Astrocyte of the spinal cord (primary cell): ENCODE results near the gene C2CD4C.

Experiments
- DNase-seq: peaks from one replicate; pipeline ENCODE4 v3.0.0; 2011; ENCODE audit warnings: low read depth, low spot score
- H3K4me3 ChIP-seq: 2 replicates; pipeline ENCODE4 v1.5.1; 2011; ENCODE audit warnings: low read depth, mild to moderate bottlenecking, low read length, moderate library complexity
- in situ Hi-C: cut with HindIII; loops from 2 replicates; pipeline ENCODE4 v1.10.0; 2017; ENCODE audit warnings: low sequenced_read_pairs
- TF ChIP-seq, protein P1 (sequence below): IDR thresholded peaks from 2 replicates; pipeline ENCODE4 v1.5.1; 2012; ENCODE audit warnings: low read depth, mild to moderate bottlenecking, low read length, inconsistent platforms

The C2CD4C gene

DNA sequence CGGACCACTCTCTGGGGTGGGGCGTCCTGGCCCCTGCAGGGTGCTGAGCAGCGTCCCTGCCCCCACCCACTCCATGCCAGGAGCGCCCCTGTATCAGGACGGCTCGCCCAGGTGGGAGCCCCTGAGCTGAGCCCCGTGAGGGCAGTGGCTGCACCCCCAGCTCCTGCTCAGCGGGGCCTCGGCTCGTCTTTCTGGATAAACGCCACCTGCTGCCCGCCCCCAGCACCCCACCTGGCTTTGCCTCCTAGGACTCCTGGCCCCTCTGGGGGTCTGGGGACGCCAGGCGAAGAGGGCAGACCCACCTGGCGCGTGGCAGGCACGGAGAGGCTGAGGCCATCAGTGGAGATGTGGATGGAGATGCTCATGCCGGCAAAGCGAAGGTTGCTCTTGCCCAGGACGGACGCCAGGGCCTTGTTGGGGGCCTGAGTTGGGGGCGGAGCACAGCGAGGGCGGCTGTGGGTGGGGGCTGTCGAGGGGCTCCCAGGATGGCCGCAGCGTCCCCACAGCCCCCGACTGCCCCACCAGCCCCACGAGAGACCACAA lies 29.5 kb upstream of the C2CD4C start:
- TF ChIP-seq, protein P1, sequence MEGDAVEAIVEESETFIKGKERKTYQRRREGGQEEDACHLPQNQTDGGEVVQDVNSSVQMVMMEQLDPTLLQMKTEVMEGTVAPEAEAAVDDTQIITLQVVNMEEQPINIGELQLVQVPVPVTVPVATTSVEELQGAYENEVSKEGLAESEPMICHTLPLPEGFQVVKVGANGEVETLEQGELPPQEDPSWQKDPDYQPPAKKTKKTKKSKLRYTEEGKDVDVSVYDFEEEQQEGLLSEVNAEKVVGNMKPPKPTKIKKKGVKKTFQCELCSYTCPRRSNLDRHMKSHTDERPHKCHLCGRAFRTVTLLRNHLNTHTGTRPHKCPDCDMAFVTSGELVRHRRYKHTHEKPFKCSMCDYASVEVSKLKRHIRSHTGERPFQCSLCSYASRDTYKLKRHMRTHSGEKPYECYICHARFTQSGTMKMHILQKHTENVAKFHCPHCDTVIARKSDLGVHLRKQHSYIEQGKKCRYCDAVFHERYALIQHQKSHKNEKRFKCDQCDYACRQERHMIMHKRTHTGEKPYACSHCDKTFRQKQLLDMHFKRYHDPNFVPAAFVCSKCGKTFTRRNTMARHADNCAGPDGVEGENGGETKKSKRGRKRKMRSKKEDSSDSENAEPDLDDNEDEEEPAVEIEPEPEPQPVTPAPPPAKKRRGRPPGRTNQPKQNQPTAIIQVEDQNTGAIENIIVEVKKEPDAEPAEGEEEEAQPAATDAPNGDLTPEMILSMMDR = no peak

DNA sequence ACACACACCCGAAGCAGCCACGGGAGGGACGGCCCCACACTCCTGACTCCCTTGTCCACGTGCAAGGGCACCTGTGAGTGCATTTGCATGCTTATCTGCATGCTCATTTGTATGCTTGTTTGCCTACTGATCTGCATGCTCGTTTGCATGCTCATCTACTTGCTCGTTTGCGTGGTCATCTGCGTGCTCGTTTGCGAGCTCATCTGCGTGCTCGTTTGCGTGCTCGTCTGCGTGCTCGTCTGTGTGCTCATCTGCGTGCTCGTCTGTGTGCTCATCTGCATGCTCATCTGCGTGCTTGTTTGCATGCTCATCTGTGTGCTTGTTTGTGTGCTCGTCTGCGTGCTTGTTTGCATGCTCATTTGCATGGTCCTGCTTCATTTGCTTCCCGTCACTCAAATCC lies 28.1 kb upstream of the C2CD4C start:
- DNase-seq = no peak
- TF ChIP-seq, protein P1 = no peak
- in situ Hi-C loops = no loop called here
- H3K4me3 ChIP-seq = no peak overlapping the region

More for the DNA sequence above, 29.5 kb upstream of the C2CD4C start:
- DNase-seq = no peak
- H3K4me3 ChIP-seq = no peak overlapping the region
- in situ Hi-C loops = no loop called here

DNA sequence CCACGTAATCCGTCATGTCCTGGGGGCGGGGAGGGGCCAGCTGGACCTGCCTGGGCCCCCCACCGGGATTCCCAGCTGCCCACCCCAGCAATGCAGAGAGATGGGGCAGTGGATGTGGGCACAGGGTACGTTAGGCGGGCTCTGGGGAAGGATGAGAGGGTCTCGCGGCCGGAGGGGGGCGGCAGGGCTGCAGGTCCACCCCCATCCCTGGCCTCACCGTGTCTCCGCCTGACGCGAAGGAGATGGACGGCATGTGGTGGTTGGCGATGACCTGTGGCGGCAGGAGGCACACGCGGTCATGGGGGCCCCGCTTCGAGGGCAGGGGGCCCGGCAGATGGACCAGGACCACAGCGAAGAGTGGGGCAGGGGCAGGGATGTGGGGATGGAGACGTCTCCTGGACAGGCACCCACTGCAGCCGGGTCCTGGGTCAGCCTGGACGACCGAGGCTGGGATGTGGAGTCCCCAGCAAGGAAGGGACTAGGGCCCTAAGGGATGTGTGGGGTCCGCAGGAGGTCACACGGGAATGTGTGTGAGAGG lies 27.5 kb upstream of the C2CD4C start:
- no peak for DNase-seq
- TF ChIP-seq, protein P1 = no peak
- in situ Hi-C loops = no loop called here
- H3K4me3 ChIP-seq = no peak overlapping the region

DNA sequence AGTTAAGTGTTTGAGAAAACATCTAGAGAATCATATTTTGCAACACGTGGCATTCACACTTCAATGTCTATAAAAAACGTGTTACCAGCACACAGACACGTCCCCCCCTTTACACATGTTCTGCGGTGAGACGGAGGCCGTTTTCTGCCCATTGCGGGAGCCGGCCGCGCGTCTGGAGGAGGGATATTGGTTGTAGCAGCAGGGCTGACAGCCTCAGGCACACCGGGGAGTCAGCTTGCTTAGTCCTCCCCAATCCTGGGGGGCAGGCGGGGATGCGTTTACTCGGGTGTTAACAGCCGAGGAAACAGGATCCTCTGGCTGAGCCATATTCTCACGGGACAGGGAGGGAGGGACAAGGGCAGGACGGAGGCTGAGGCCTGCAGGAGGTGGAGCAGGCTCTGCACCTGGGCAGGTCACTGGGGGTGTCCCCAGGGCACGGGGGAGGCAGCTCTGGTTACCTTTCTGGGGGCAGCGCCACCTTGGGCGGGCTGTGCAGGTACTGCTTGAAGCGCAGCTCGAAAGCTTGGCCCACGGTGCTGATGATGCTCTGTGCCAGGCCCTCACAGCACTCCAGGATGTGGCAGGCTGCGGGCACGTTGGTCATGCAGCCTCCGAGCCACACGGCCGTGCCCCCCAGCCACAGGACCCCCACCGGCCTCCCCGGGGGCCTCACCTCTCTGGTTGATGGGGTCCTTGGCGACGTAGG lies 26.9 kb upstream of the C2CD4C start:
- TF ChIP-seq, protein P1 = no peak
- DNase-seq = no peak
- H3K4me3 ChIP-seq = no peak overlapping the region
- in situ Hi-C loops = no loop called here

DNA sequence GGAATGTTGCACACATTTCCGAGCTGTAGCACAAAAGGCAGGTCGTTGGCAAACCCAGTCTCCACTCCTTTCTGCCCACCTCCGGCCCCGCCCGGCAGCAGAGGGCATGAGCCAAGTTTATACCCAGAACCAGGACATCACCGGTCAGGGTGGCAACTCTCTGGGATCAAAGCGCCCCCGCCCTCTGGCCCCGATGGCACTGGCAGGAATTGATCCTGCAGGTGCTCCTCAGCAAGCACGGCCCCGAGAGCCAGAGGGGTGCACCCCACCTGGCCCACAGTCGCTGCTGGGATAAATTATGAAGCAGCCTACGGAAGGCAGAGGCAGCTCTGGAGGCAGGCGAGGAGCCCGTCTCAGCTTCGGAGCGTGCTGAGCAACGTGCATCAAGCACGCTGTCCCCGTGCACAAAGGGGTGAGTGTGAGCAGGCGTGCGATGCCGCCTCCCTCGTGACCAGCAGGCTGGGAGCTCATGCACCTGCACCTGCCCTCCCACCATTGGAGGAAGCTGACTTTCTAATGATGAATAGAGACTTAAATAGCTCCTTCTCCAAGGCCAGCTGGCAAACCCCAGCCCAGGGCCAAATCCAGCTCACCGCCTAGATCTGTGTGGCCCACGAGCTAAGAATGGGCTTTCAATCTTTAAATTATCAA lies 26.2 kb upstream of the C2CD4C start:
- DNase-seq = no peak
- TF ChIP-seq, protein P1 = no peak
- in situ Hi-C loops = no loop called here
- H3K4me3 ChIP-seq = no peak overlapping the region

DNA sequence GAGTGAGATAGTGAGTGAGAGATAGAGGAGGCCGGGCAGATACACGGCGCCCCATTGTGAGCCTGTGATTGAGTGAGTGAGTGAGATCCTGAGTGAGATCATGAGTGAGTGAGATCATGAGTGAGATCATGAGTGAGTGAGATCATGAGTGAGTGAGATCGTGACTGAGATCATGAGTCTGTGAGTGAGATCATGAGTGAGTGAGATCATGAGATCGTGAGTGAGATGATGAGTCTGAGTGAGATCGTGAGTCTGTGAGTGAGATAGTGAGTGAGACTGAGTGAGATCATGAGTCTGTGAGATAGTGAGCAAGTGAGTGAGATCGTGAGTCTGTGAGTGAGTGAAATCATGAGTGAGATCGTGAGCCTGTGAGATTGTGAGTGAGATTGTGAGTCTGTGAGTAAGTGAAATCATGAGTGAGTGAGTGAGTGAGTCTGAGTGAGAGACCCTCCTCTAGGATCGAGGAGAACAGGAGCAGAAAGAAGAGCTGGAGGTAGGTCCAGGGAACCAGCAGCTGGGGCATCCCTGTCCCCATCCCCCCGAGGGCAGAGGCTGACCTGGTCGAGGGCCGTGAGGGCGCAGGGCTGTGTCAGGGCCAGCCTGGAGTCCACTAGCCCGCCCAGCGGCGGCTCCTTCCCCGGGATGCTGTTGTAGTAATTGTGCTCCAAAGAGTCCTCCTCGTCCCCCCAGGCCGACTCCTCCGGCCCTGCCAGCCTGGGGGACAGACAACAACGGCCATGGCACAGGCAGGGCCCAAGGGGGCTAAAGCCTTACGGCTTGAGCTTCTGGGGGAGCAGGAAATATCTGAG lies 25.4 kb upstream of the C2CD4C start:
- TF ChIP-seq, protein P1 = no peak
- H3K4me3 ChIP-seq = no peak overlapping the region
- in situ Hi-C loops = no loop called here
- DNase-seq = no peak
